HG03025 (cell line): ENCODE measurements around the gene BEX5.
"Not testable (repeated sequence)": the region's sequence is repeated elsewhere in the genome, so short reads cannot be mapped to it uniquely, and the experiment has no call there.

Experiments
- ATAC-seq: cut with Tn5 transposase; IDR thresholded peaks from one replicate; pipeline ENCODE4 v1.9.1; 2021; ENCODE audit warnings: mild to moderate bottlenecking, moderate library complexity; ENCODE audit not compliant: unreplicated experiment, low FRiP score

BEX5 gene

DNA sequence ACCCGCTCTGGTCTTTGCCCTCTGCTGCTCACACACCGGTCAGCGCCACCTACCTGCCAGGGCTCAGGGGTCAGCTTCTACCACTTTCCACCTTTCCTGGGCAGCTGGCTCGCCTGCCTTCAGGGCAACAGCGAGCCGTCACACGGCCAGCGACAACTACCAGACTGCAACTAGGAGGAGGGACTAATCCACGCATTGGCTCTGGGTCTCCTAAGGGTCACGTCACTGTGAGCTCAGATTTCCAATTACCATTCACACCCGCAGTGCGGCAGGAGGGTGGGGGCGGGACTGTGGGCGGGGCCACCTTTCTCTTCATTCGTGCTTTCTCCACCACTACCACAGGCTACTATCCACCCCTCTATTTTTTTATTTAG lies at the start of gene BEX5:
TSS of gene BEX5 (minus strand) at position 172 of the 374 bp plus-strand sequence. CDS start 1,712 bp downstream, outside the sequence.
- no peak for ATAC-seq

DNA sequence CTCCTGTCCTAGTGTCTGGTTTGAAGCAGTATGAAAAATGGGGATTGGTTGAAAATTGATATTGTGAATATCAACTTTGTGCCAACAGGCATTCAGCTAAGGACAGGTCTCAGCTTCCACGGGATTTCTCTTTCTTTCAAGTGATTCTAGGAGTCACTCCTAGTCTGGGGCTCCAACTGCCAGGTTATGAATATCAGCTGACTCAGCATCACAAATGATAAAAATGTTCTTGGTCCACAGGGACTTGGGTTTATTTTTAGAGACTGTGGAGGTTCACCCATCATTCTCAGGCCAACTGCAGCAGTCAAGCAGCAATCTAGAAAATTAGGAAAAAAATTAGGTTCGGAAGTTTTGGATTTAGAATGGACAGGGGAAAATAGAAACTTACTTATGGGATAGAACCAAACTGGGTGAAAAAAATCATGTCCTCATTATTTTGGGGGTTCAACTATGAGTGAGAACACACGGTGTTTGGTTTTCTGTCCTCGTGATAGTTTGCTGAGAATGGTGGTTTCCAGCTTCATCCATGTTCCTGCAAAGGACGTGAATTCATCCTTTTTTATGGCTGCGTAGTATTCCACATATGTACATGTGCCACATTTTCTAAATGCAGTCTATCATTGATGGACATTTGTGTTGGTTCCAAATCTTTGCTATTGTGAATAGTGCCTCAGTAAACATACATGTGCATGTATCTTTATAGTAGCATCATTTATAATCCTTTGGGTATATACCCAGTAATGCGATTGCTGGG lies 30.4 kb upstream of the BEX5 start:
- ATAC-seq: no peak

DNA sequence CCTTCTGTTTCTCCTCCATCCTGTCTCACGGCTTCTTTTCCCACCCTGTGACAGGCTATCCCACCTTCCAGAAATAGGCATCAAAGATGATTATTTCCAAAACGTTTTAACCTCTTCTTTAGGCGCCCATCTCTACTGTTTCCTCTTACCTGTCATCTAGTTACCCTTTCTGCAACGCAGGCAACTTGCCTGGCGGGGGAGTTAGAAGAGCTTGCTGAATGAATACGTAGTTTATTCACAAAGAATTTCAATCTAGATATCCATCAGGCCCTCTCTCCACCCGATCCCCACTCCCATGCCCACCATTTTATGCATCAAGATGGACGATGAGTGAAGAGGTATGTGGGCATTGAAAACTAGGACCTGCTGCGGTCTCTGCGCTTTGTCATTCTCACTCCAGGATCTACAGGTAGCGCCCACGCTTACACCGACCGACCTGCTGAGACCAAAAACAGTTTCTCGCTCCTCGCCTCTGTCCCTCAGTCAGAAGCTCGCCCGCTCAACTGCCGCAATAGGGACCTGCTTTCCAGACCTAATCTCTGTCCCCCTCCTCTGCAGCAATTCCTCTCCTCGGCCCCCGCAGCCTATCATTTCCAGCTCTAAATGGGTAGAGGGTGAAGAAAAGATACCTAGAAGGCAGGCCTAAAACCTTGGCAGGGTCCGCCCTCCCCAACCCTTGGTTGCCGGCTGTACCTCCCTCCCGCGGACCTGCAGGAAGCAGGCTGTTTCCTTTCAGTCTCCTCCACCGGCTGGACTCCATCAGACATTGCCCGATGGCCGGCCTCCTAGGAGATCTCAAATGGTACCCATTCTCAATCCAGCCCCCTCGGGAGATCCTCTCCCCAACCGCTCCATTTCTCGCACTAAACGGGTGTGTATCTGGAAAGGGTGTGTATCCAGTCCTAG lies 624 bp downstream of the BEX5 start:
- ATAC-seq: no peak

DNA sequence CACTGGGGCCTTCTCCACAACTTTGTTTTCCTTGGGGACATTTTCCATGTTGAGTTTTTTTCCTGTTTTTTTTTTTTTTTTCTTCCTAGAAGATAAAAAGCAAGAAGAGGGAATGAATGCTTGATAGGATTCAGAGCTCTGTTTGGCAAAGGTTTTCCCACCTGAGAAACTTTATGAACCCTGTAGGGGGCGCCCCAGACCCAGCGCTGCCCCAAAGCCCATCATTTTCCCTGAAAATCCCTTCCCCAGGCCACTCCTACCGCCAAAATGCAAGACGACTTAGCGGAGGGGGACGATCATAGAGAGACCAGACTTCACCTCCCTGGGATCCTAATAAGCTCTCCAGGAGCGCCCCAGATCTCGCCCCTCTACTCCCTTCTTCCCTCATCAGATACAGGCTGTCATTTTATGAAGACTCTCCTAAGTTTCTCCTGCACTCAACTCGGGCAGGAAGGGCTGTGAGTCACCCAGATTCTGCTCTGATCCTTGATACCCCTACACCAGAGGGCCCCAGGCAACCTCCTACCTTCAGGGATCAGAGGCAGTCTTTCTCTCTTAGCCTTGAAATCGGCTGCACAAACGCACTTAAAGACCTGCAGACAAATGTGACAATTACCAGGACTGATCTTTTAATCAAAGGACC lies 1.4 kb downstream of the BEX5 start:
- ATAC-seq: no peak

DNA sequence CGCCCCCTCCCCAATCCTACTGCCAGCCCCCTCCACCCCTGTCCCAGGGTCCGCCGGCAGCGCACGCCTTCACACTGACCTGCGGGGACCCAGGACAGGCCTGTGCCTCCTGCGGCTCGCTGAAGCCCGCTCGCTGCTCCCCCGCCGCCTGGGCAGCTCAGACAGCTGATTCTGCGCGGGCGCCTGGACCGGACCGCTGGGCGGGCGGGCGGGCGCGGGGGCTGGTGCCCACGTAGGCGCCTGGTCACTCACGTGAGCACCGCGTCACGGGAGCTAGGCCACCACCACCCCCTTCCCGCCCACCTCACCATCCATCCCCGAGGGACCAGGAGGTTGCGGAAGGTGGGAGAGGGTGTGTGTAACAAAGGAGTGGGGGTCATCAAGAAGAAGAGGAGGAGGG lies 13.5 kb downstream of the BEX5 start, which contains the start of gene TCEAL6:
TSS of gene TCEAL6 (minus strand) at position 208 of the 400 bp plus-strand sequence.
- not testable (repeated sequence) for ATAC-seq

DNA sequence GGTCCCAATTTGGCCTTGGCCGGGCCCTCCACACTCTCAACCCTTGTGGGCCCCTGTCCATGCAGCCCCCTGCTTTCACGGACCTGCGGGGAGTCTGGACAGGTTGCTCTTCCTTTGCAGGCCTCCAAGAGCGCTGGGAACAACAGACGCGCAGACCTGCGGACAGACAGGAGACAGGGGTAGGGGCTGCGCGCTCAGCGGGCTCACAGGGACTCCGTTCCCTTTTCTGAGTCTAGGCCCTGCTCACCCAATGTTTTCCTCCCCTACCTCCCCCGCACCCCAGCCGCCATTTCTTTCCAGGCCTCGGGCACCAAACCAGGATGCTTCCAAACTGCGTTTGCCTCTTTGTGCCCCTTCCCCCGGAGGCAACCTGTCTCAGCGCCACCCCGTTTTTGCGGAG lies 14.1 kb downstream of the BEX5 start:
- not testable (repeated sequence) for ATAC-seq

DNA sequence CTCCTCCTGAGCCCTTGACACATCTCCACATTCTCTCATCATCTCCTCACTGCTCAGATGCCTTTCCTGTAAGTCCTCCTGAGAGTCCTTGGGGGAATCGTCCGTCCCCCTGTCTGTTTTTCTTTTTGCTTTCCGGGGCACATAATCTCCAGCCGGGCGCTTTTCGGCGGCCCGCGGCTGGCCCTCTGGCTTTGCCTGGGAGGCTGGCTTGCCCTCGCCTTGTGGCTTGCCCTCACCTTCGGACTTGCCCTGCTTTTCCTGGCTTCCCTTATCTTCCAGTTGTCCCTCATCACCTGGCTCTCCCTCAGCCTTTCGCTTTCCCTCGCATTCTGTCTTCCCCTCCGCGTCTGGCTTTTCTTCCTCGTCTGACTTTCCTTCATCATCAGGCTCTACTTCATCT lies 14.9 kb downstream of the BEX5 start:
- not testable (repeated sequence) for ATAC-seq

DNA sequence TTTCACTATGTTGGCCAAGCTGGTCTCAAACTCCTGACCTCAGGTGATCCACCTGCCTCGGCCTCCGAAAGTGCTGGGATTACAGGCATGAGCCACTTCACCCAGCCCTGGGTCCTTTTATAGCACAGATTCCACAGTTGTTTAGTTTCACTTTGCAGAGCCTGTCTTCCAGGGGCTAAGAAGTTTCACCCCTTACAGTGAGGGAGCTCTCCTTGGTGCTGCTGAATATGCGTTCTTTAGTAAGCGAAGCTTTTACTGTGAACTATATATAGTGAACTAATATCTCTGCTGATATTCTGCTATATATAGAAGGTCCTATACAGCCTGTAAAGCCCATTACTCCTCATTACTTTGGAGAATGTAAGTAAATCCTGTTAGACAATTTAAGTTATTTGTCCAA lies 17.7 kb downstream of the BEX5 start:
- ATAC-seq: no peak

DNA sequence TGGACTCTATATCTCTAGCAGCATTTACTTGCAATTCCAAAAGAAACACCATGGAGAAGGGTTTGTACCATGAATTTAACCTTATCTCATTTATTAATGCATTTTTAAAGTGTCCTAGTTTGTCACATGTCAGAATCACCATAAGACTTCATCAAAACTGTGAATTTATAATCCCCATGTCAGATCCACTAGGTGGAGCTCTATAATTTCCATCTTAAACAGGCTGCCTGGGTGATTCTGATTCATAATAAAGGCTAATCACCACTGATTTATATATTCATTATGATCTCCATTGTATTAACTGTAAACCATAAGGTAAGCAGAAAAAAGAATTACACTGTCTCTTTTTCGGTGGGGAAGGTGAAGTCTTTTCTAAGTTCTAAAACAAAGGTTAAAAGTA lies 26.3 kb downstream of the BEX5 start:
- no peak for ATAC-seq

DNA sequence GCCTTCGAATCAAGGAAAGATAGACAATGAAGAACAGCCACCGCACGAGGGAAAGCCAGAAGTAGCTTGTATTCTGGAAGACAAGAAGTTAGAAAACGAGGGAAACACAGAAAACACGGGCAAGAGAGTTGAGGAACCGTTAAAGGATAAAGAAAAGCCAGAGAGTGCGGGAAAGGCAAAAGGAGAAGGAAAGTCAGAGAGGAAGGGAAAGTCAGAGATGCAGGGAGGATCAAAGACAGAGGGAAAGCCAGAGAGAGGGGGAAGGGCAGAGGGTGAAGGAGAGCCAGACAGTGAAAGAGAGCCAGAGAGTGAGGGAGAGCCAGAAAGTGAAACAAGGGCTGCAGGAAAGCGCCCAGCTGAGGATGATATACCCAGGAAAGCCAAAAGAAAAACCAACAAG lies 28.9 kb downstream of the BEX5 start:
- no peak for ATAC-seq

DNA sequence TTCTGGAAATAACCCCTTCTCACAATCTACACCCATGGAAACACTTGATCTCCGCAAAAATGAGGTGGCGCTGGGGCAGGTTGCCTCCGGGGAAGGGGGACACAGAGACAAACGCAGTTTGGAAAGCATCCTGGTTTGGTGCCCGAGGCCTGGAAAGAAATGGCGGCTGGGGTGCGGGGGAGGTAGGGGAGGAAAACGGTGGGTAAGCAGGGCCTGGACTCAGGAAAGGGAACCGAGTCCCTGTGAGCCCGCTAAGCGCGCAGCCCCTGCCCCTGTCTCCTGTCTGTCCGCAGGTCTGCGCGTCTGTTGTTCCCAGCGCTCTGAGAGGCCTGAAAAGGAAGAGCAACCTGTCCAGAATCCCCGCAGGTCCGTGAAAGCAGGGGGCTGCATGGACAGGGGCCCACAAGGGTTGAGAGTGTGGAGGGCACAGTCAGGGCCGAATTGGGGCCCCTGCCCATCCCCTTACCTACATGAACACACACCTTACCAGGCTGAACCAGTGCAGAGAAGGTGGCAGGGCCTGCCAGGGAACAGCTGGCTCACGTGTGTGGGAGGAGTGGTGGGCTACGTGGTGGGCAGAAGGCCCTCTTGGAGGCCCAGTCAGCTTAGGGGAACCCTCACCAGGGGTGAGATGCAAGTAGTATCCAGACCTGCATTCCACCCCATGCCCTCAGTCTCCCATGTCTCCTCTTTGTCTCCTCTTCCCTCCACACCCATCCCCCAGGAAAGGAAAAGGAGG lies 29.5 kb downstream of the BEX5 start:
- ATAC-seq: not testable (repeated sequence)

DNA sequence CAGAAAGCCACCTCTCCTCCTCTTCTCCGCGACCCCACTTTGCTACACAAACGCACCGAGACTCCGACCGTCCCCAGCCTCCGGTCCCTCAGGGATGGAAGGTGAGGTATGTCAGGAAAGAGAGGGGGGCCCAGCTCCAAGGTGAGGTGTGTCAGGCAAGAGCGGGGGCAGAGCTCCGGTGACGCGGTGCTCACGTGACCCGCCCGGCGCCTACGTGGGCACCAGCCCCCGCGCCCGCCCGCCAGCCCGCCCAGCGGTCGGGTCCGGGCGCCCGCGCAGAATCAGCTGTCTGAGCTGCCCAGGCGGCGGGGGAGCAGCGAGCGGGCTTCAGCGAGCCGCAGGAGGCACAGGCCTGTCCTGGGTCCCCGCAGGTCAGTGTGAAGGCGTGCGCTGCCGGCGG lies 30.3 kb downstream of the BEX5 start, which contains the start of gene TCEAL2:
TSS of gene TCEAL2 (plus strand) at position 244 of the 400 bp plus-strand sequence. CDS start 1,152 bp downstream, outside the sequence.
- ATAC-seq: not testable (repeated sequence)

DNA sequence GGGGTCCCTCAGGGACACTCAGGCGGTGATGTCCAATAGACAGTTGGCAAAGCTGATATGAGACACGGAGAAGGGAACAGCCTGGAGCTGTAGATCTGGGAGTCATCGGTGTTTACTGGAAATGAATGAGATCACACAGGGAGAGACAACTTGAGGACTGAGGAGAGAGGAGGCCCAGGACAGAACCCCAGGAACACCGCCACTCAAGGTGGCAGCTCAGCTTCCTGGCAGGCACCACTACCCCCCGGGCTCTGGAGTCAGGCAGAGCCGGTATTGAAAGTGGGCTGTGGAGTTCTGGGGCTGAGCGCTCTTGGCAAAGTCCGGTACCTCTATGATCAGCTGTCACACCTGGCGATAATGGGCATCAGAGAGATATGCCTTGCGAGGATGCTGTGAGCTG lies 30.8 kb downstream of the BEX5 start:
- ATAC-seq: not testable (repeated sequence)

DNA sequence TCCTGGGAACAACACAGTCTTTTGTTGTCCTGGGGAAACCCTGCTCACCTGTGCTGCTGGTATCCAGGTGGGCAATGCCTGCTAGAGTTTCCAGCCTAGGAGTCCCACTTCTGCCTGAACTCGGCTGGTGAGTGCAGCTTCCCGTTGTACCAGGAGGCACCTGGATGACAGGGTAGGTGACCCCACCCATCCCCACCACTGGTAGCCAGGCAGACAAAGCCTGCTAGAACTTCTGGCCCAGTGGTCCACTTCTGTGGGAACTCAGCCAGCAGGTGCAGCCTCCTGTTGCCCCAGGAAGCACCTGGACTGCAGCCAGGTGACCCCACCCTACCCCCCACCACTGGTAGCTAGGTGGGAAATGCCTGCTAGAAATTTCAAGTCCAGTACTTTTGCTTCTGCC lies 40.0 kb downstream of the BEX5 start:
- ATAC-seq: no peak

DNA sequence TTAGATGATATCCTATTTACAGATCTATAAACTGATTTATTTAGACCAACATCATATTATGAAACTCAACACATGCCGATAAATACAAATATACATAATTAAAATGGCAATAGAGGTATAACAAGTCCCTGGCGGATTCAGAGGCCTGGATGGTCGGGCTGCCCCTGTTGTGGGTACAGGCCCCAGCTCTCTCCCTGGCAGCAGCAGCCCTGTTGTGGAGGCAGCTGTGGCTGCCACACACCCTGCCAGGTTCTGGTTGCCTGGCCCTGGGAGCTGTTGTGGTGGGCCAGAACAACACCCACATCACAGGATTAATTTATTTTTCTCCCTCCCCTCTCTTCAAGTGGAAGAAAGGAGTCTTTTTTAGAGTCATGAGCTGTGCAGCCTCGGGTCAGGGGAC lies 42.4 kb downstream of the BEX5 start:
- no peak for ATAC-seq
